ENCODE results near the gene C2. TPM values are rescaled to one million over a fixed set of nuclear protein-coding genes. Genes with fewer than 3 reads are reported as not detected.

C2 gene
- total and polyA plus RNA-seq, 2 donors from 2014 or later = 38.7 to 84.0 TPM

DNA sequence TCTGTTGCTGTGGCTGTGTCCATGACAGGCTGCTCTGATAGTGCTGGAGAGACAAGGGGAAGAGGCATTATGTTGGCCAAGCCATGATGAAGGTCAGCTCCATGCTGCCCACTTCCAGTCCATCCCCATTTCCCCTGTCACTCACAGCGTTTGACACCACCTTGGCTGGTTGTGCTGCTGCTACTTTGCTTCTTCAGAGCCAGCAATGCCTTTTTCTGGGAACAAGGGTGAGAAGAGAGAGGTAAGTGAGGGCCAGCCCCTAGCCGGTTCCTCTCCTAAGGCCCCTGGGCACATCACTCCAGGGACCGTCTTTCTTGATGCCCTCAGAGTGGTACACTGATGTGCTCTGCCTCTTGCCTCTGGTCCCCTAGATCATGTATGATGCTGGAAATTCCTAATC lies 29.3 kb downstream of the C2 start:
- no peak overlapping the region for H3K9ac ChIP-seq (ENCODE audit: low read length in 3 of 3)
- H3K36me3 ChIP-seq (ENCODE audit: control insufficient read depth in 2 of 3, insufficient read depth in 3 of 3, low read length in 3 of 3) = peaks cover 9 to 51% (median 37%) of the 10 kb centered on the region in 3 donors
- no peak overlapping the region for H3K4me3 ChIP-seq (ENCODE audit: low read length in 3 of 3)
- H3K4me1 ChIP-seq (ENCODE audit: control insufficient read depth in 2 of 3, insufficient read depth in 2 of 3, low read depth in 1 of 3, low read length in 3 of 3) = peaks cover 5 to 16% (median 13%) of the 10 kb centered on the region in 3 donors
- TF ChIP-seq, protein P1, sequence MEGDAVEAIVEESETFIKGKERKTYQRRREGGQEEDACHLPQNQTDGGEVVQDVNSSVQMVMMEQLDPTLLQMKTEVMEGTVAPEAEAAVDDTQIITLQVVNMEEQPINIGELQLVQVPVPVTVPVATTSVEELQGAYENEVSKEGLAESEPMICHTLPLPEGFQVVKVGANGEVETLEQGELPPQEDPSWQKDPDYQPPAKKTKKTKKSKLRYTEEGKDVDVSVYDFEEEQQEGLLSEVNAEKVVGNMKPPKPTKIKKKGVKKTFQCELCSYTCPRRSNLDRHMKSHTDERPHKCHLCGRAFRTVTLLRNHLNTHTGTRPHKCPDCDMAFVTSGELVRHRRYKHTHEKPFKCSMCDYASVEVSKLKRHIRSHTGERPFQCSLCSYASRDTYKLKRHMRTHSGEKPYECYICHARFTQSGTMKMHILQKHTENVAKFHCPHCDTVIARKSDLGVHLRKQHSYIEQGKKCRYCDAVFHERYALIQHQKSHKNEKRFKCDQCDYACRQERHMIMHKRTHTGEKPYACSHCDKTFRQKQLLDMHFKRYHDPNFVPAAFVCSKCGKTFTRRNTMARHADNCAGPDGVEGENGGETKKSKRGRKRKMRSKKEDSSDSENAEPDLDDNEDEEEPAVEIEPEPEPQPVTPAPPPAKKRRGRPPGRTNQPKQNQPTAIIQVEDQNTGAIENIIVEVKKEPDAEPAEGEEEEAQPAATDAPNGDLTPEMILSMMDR (IDR thresholded peaks at IDR 0.05; ENCODE audit: borderline replicate concordance, extremely low read depth, insufficient read depth) = no peak
- DNase-seq = peak in 1 of 5 donors; percentile 24
- H3K27ac ChIP-seq (ENCODE audit: low read depth in 2 of 2, low read length in 2 of 2) = no peak overlapping the region
- H3K9me3 ChIP-seq (ENCODE audit: control insufficient read depth in 2 of 3, insufficient read depth in 1 of 3, low read length in 3 of 3) = no peaks in the 10 kb centered on the region
- H3K27me3 ChIP-seq (ENCODE audit: control insufficient read depth, insufficient read depth, low read length) = no peaks in the 10 kb centered on the region
- no peak for FAIRE-seq
- intact Hi-C loops (cut with DNase I) = no loop called here

GRCh38 chr6:31958412-31958740 lies 30.9 kb downstream of the C2 start:
- H3K27me3 ChIP-seq (ENCODE audit: control insufficient read depth, insufficient read depth, low read length) = no peaks in the 10 kb centered on the region
- no peaks in the 10 kb centered on the region for H3K9me3 ChIP-seq (ENCODE audit: control insufficient read depth in 2 of 3, insufficient read depth in 1 of 3, low read length in 3 of 3)
- DNase-seq (peak in 1 of 5 donors; percentile 74), FAIRE-seq (no peak)
- H3K4me3 ChIP-seq (ENCODE audit: low read length in 3 of 3) = peak overlapping the region; percentile 88 to 99 (median 91)
- intact Hi-C loops (cut with DNase I) = no loop called here
- TF ChIP-seq, protein P1 (IDR thresholded peaks at IDR 0.05; ENCODE audit: borderline replicate concordance, extremely low read depth, insufficient read depth) = no peak
- peak overlapping the region; percentile 77 to 96 (median 85) for H3K9ac ChIP-seq (ENCODE audit: low read length in 3 of 3)
- H3K36me3 ChIP-seq (ENCODE audit: control insufficient read depth in 2 of 3, insufficient read depth in 3 of 3, low read length in 3 of 3) = peaks cover 9 to 60% (median 41%) of the 10 kb centered on the region in 3 donors
- H3K27ac ChIP-seq (ENCODE audit: low read depth in 2 of 2, low read length in 2 of 2) = peak overlapping the region; percentile 66 to 87
- H3K4me1 ChIP-seq (ENCODE audit: control insufficient read depth in 2 of 3, insufficient read depth in 2 of 3, low read depth in 1 of 3, low read length in 3 of 3) = peaks cover 5 to 16% (median 13%) of the 10 kb centered on the region in 3 donors

GRCh38 chr6:31958741-31959739 lies 31.5 kb downstream of the C2 start, which contains the start of the genes NELFE and SKIC2:
TSS of gene NELFE (minus strand) at chr6:31958971. CDS start at chr6:31958446, 525 bp downstream.
TSS of gene SKIC2 (plus strand) at chr6:31959175. CDS start at chr6:31959193, 18 bp downstream.
- peak within 1 kb of the TSS; percentile 96 to 99 (median 97) for H3K4me3 ChIP-seq (ENCODE audit: low read length in 3 of 3)
- peaks cover 6 to 58% (median 39%) of the 10 kb centered on the region in 3 donors for H3K36me3 ChIP-seq (ENCODE audit: control insufficient read depth in 2 of 3, insufficient read depth in 3 of 3, low read length in 3 of 3)
- peak within 1 kb of the TSS; percentile 85 to 97 (median 96) for H3K9ac ChIP-seq (ENCODE audit: low read length in 3 of 3)
- H3K9me3 ChIP-seq (ENCODE audit: control insufficient read depth in 2 of 3, insufficient read depth in 1 of 3, low read length in 3 of 3) = no peaks in the 10 kb centered on the region
- FAIRE-seq = peak; percentile 88
- intact Hi-C loops (cut with DNase I) = no loop called here
- no peaks in the 10 kb centered on the region for H3K27me3 ChIP-seq (ENCODE audit: control insufficient read depth, insufficient read depth, low read length)
- H3K4me1 ChIP-seq (ENCODE audit: control insufficient read depth in 2 of 3, insufficient read depth in 2 of 3, low read depth in 1 of 3, low read length in 3 of 3) = peaks cover 5 to 16% (median 13%) of the 10 kb centered on the region in 3 donors
- TF ChIP-seq, protein P1 (IDR thresholded peaks at IDR 0.05; ENCODE audit: borderline replicate concordance, extremely low read depth, insufficient read depth) = no peak
- DNase-seq = peak; percentile 99 to 100 (median 99)
- H3K27ac ChIP-seq (ENCODE audit: low read depth in 2 of 2, low read length in 2 of 2) = peak within 1 kb of the TSS; percentile 87 to 89
